GM23338 (cell line): ENCODE data around the gene DMRT3. TPM values are rescaled to one million over a fixed set of nuclear protein-coding genes. Genes with fewer than 3 reads are reported as not detected.

ENCODE experiments used
- ATAC-seq: fragments of 200-7000 bp; cut with Tn5 transposase; 3 replicates; pipeline ENCODE4 v1.9.1; 2020
- DNase-seq: peaks from one replicate; pipeline ENCODE4 v3.0.0-alpha.2; 2015; ENCODE audit warnings: low spot score
- H2AFZ ChIP-seq: fragments of 200-600 bp; sonication (generic); 2 replicates; pipeline ENCODE4 v1.8.0; 2016; ENCODE audit warnings: antibody characterized with exemption, mild to moderate bottlenecking, moderate library complexity
- H3F3A ChIP-seq: fragments of 200-600 bp; sonication (generic); replicated peaks from 2 replicates; pipeline ENCODE4 v1.8.0; 2017; ENCODE audit warnings: antibody characterized with exemption, mixed run types, low read depth
- H3K27ac ChIP-seq: fragments of 200-600 bp; sonication (generic); 2 replicates; pipeline ENCODE4 v1.6.1; 2016; ENCODE audit warnings: low read depth
- H3K27me3 ChIP-seq: fragments of 200-600 bp; sonication (generic); 2 replicates; pipeline ENCODE4 v1.8.0; 2016; ENCODE audit warnings: mild to moderate bottlenecking, mixed run types, moderate library complexity; ENCODE audit not compliant: insufficient read depth
- H3K36me3 ChIP-seq: fragments of 200-600 bp; sonication (generic); 2 replicates; pipeline ENCODE4 v1.8.0; 2016; ENCODE audit warnings: mild to moderate bottlenecking; ENCODE audit not compliant: insufficient read depth
- H3K4me1 ChIP-seq: fragments of 200-600 bp; sonication (generic); 2 replicates; pipeline ENCODE4 v1.8.0; 2016; ENCODE audit warnings: mild to moderate bottlenecking, moderate library complexity; ENCODE audit not compliant: insufficient read depth
- H3K4me2 ChIP-seq: fragments of 200-600 bp; sonication (generic); 2 replicates; pipeline ENCODE4 v1.7.1; 2017; ENCODE audit warnings: mixed run types
- H3K4me3 ChIP-seq: fragments of 200-600 bp; sonication (generic); 2 replicates; pipeline ENCODE4 v1.6.1; 2016; ENCODE audit warnings: mixed run types
- H3K79me2 ChIP-seq: fragments of 200-600 bp; sonication (generic); replicated peaks from 2 replicates; pipeline ENCODE4 v1.8.0; 2017; ENCODE audit warnings: mild to moderate bottlenecking; ENCODE audit not compliant: insufficient read depth
- H3K9me2 ChIP-seq: fragments of 200-600 bp; sonication (generic); 2 replicates; pipeline ENCODE4 v1.8.0; 2017; ENCODE audit not compliant: insufficient read depth
- H4K20me1 ChIP-seq: fragments of 200-600 bp; sonication (generic); replicated peaks from 2 replicates; pipeline ENCODE4 v1.8.0; 2017; ENCODE audit warnings: mild to moderate bottlenecking; ENCODE audit not compliant: insufficient read depth
- H3K27ac Mint-ChIP-seq: 2 replicates; pipeline ENCODE4 v1.8.0; 2020; ENCODE audit warnings: inconsistent platforms, mild to moderate bottlenecking, moderate library complexity, mixed read lengths
- H3K27me3 Mint-ChIP-seq: 3 replicates; pipeline ENCODE4 v1.8.0; 2022; ENCODE audit warnings: low read depth, mild to moderate bottlenecking, moderate library complexity, mixed read lengths, inconsistent platforms; ENCODE audit not compliant: insufficient read depth, poor library complexity
- H3K36me3 Mint-ChIP-seq: 3 replicates; pipeline ENCODE4 v1.8.0; 2021; ENCODE audit warnings: low read depth, mild to moderate bottlenecking, inconsistent platforms, moderate library complexity, mixed read lengths
- H3K4me1 Mint-ChIP-seq: 3 replicates; pipeline ENCODE4 v1.8.0; 2020; ENCODE audit warnings: mild to moderate bottlenecking, inconsistent platforms, mixed read lengths
- H3K4me3 Mint-ChIP-seq: 3 replicates; pipeline ENCODE4 v1.8.0; 2021; ENCODE audit warnings: moderate library complexity, mild to moderate bottlenecking, inconsistent platforms, mixed read lengths
- H3K9me3 Mint-ChIP-seq: 3 replicates; pipeline ENCODE4 v1.8.0; 2020; ENCODE audit warnings: moderate library complexity, mild to moderate bottlenecking, inconsistent platforms, mixed read lengths
- EZH2 ChIP-seq: fragments of 200-600 bp; sonication (generic); IDR thresholded peaks from one replicate; pipeline ENCODE4 v1.8.0; 2017; ENCODE audit warnings: antibody characterized with exemption, mild to moderate bottlenecking, low read depth; ENCODE audit not compliant: unreplicated experiment
- JUNB ChIP-seq: IDR thresholded peaks from one replicate; pipeline ENCODE4 v1.6.1; 2016; ENCODE audit warnings: antibody characterized with exemption; ENCODE audit not compliant: unreplicated experiment
- NANOG ChIP-seq: IDR thresholded peaks from 2 replicates; pipeline ENCODE4 v1.6.1; 2016; ENCODE audit warnings: antibody characterized with exemption, borderline replicate concordance
- STAT1 ChIP-seq: IDR thresholded peaks from one replicate; pipeline ENCODE4 v1.6.1; 2016; ENCODE audit warnings: antibody characterized with exemption; ENCODE audit not compliant: unreplicated experiment
- ZNF114 ChIP-seq: fragments of 250-450 bp; sonication (Bioruptor Pico); IDR thresholded peaks from 2 replicates; pipeline ENCODE4 v1.5.0; 2020; ENCODE audit warnings: mild to moderate bottlenecking, moderate library complexity
- polyA plus RNA-seq: library from polyadenylated mRNA; unstranded; fragments of >200 nt; fragmentation: Nextera tagmentation; extraction: Ambion mirVana; gene quantifications from 2 replicates; pipeline ENCODE4 v1.2.1, GENCODE V29; 2016
- total RNA-seq: library from RNA; depleted of rRNA; stranded (reverse); fragments of >200 nt; shearing (Covaris generic); gene quantifications from 2 replicates; pipeline ENCODE4 v1.2.3, GENCODE V29; 2014
- TF ChIP-seq, protein P1 (sequence below): IDR thresholded peaks from one replicate; pipeline ENCODE4 v1.6.1; 2018; ENCODE audit warnings: antibody characterized with exemption; ENCODE audit not compliant: unreplicated experiment
- TF ChIP-seq, protein P2 (sequence below), 2 experiments: fragments of 200-600 bp in 1 of 2; sonication (generic) in 1 of 2; conservative IDR thresholded peaks; 2 replicates each; pipeline versions ENCODE4 v1.5.1 to v1.6.1; 2016 to 2017; ENCODE audit warnings: antibody characterized with exemption in 2 of 2, low read depth in 2 of 2, mild to moderate bottlenecking in 2 of 2, moderate library complexity in 1 of 2
- TF ChIP-seq, protein P3 (sequence below): IDR thresholded peaks from 2 replicates; pipeline ENCODE4 v1.6.1; 2016; ENCODE audit warnings: antibody characterized with exemption

DMRT3 gene
- total and polyA plus RNA-seq, 2 experiments from 2014 or later, result not detected

DNA sequence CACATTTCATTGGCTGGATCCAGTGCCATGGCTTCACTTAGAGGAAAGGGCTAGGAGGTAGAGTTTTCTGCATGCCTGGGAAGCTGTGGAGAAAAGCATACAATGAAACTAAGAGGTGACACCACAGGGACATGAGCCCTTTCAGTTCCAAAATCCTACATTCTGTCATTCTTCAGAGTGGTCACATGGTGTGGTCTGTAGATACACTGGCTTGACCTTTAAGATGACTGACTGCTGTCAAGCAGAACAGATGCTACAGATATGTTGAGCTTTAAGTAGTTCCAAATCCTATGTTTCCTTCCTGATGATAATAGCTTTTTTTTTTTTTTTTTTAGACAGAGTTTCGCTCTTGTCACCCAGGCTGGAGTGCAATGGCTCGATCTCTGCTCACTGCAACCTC is 26.2 kb downstream of the DMRT3 start:
- peaks cover 3% of the 10 kb centered on the region; the same call in 1 of the 2 replicates for H3K36me3 ChIP-seq
- H3F3A ChIP-seq, result peaks cover 12% of the 10 kb centered on the region
- Mint-ChIP-seq H3K9me3 (peaks cover 37% of the 10 kb centered on the region), H3K27ac (no peak overlapping the region), H3K4me3 (no peak overlapping the region), H3K4me1 (peaks cover 4% of the 10 kb centered on the region), H3K27me3 (peaks cover 15% of the 10 kb centered on the region), H3K36me3 (peaks cover 23% of the 10 kb centered on the region)
- H3K4me3 ChIP-seq, result no peak overlapping the region
- no peak for ATAC-seq
- no peaks in the 10 kb centered on the region for H3K79me2 ChIP-seq
- DNase-seq, result no peak
- H3K4me2 ChIP-seq, result no peak overlapping the region
- no peak overlapping the region for H3K27ac ChIP-seq
- no peak overlapping the region for H2AFZ ChIP-seq
- TF ChIP-seq, protein P1, sequence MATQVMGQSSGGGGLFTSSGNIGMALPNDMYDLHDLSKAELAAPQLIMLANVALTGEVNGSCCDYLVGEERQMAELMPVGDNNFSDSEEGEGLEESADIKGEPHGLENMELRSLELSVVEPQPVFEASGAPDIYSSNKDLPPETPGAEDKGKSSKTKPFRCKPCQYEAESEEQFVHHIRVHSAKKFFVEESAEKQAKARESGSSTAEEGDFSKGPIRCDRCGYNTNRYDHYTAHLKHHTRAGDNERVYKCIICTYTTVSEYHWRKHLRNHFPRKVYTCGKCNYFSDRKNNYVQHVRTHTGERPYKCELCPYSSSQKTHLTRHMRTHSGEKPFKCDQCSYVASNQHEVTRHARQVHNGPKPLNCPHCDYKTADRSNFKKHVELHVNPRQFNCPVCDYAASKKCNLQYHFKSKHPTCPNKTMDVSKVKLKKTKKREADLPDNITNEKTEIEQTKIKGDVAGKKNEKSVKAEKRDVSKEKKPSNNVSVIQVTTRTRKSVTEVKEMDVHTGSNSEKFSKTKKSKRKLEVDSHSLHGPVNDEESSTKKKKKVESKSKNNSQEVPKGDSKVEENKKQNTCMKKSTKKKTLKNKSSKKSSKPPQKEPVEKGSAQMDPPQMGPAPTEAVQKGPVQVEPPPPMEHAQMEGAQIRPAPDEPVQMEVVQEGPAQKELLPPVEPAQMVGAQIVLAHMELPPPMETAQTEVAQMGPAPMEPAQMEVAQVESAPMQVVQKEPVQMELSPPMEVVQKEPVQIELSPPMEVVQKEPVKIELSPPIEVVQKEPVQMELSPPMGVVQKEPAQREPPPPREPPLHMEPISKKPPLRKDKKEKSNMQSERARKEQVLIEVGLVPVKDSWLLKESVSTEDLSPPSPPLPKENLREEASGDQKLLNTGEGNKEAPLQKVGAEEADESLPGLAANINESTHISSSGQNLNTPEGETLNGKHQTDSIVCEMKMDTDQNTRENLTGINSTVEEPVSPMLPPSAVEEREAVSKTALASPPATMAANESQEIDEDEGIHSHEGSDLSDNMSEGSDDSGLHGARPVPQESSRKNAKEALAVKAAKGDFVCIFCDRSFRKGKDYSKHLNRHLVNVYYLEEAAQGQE, result no peak
- TF ChIP-seq ZNF114 (CRISPR knock-in tag), result no peak
- no peak for TF ChIP-seq JUNB
- TF ChIP-seq, protein P2, sequence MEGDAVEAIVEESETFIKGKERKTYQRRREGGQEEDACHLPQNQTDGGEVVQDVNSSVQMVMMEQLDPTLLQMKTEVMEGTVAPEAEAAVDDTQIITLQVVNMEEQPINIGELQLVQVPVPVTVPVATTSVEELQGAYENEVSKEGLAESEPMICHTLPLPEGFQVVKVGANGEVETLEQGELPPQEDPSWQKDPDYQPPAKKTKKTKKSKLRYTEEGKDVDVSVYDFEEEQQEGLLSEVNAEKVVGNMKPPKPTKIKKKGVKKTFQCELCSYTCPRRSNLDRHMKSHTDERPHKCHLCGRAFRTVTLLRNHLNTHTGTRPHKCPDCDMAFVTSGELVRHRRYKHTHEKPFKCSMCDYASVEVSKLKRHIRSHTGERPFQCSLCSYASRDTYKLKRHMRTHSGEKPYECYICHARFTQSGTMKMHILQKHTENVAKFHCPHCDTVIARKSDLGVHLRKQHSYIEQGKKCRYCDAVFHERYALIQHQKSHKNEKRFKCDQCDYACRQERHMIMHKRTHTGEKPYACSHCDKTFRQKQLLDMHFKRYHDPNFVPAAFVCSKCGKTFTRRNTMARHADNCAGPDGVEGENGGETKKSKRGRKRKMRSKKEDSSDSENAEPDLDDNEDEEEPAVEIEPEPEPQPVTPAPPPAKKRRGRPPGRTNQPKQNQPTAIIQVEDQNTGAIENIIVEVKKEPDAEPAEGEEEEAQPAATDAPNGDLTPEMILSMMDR (conservative IDR thresholded peaks at IDR 0.05; ENCODE audit: low read depth in 2 of 2), result no peak
- no peak for TF ChIP-seq EZH2
- H3K27me3 ChIP-seq, result no peaks in the 10 kb centered on the region
- no peaks in the 10 kb centered on the region for H3K9me2 ChIP-seq
- H3K4me1 ChIP-seq, result no peaks in the 10 kb centered on the region
- H4K20me1 ChIP-seq, result no peaks in the 10 kb centered on the region

DNA sequence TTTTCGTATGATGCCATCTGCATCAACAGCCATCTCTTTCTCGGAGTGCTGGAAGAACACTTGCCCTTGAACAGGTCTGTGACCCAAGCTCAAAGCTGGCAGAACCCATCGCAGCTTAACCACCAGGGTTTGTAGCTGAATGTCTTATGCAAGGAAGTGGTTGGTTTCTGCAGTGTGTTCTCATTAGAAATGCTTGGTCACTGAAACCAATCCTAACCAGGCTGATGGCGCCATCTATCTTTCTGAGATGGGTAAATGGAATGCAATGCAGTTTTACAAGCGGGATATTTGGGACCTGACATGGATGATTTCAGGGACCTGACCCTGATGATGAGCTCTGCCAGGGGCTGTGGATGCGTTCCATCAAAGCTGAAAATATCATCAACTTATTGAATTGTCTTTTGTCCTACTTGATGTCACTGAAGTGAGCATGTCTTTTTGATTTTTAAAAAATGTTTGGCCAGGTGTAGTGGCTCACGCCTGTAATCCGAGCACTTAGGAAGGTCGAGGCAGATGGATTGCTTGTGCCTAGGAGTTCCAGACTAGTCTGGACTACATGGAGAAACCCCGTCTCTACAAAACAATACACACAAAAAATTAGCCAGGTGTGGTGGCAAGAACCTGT is 28.7 kb downstream of the DMRT3 start:
- Mint-ChIP-seq H3K9me3 (peaks cover 16% of the 10 kb centered on the region), H3K4me3 (no peak overlapping the region), H3K4me1 (peaks cover 6% of the 10 kb centered on the region; the same call in 2 of the 3 replicates)

More for the DNA sequence above, 28.7 kb downstream of the DMRT3 start:
- no peaks in the 10 kb centered on the region for H3K79me2 ChIP-seq
- Mint-ChIP-seq H3K27ac (peak overlapping the region; percentile 92), H3K27me3 (peaks cover 8% of the 10 kb centered on the region), H3K36me3 (peaks cover 7% of the 10 kb centered on the region)
- H3K27ac ChIP-seq, result no peak overlapping the region
- DNase-seq (peak; percentile 89), ATAC-seq (peak; percentile 73)
- H3K36me3 ChIP-seq, result no peaks in the 10 kb centered on the region
- H2AFZ ChIP-seq, result no peak overlapping the region
- no peak overlapping the region for H3K4me3 ChIP-seq
- H3K4me1 ChIP-seq, result peaks cover 3% of the 10 kb centered on the region
- no peak overlapping the region for H3K4me2 ChIP-seq
- H4K20me1 ChIP-seq, result no peaks in the 10 kb centered on the region
- H3K9me2 ChIP-seq, result no peaks in the 10 kb centered on the region
- H3F3A ChIP-seq, result no peaks in the 10 kb centered on the region
- TF ChIP-seq NANOG (no peak), STAT1 (no peak), JUNB (no peak)
- TF ChIP-seq, protein P3, sequence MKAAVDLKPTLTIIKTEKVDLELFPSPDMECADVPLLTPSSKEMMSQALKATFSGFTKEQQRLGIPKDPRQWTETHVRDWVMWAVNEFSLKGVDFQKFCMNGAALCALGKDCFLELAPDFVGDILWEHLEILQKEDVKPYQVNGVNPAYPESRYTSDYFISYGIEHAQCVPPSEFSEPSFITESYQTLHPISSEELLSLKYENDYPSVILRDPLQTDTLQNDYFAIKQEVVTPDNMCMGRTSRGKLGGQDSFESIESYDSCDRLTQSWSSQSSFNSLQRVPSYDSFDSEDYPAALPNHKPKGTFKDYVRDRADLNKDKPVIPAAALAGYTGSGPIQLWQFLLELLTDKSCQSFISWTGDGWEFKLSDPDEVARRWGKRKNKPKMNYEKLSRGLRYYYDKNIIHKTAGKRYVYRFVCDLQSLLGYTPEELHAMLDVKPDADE, result no peak
- TF ChIP-seq, protein P2 (conservative IDR thresholded peaks at IDR 0.05; ENCODE audit: low read depth in 2 of 2), result peak; percentile 79 to 88
- H3K27me3 ChIP-seq, result peaks cover 4% of the 10 kb centered on the region; the same call in 1 of the 2 replicates
